GM21381 (cell line): ENCODE data around the gene COBL.

Experiments used
- ATAC-seq: cut with Tn5 transposase; IDR thresholded peaks from one replicate; pipeline ENCODE4 v1.9.1; 2021; ENCODE audit warnings: mild to moderate bottlenecking, moderate library complexity; ENCODE audit not compliant: unreplicated experiment

Gene COBL

DNA sequence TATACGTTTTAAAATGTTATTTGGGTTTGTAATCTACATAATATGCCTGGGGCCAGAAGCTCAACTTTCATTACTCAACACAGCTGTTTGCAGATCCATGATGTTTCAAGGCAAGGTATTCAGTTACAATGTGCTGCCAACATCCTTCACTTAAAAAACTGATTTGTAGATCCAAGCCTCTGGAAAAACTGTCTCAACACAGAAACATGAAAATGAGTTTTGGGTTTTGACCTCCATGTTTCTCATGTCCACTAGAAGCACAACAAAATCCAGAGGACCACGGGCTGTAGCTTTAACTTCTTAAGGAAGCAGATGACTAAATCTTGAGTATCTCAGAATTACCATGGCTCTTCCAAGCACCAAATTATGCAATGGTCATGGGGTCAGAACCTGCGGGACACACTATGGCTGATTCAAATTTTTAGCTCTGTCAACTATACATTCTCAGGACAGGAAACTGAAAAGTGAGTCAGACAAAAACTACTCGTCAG lies 286.9 kb downstream of the COBL start:
- no peak for ATAC-seq

- ATAC-seq = no peak
Observed at GRCh38 chr7:51029131-51029530, 287.5 kb downstream of the COBL start.

- ATAC-seq = no peak
Observed at GRCh38 chr7:51027935-51028830, 288.4 kb downstream of the COBL start.

- ATAC-seq = no peak
Observed at GRCh38 chr7:51027106-51027934, 289.3 kb downstream of the COBL start.

DNA sequence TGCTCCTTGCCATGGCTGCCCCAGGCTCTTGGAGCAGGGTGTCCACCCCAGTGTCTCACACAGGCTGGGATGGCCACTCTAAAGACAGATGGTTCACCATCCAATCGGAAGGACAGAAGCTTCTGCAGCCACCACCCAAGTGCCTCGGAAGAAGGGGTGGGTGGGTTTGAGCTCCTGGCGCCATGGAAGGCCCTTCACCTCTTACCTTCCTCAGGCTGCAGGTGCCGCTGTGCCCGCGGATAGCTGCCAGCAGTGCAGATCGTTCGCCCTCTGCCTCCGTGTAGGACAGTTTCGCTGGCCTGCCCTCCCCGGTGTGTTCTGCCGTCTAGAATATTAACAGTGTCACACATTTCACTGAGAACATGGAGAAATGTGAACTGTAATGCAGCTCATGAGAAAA lies 290.3 kb downstream of the COBL start:
- no peak for ATAC-seq

GRCh38 chr7:51025668-51026067 lies 290.9 kb downstream of the COBL start:
- ATAC-seq = no peak

DNA sequence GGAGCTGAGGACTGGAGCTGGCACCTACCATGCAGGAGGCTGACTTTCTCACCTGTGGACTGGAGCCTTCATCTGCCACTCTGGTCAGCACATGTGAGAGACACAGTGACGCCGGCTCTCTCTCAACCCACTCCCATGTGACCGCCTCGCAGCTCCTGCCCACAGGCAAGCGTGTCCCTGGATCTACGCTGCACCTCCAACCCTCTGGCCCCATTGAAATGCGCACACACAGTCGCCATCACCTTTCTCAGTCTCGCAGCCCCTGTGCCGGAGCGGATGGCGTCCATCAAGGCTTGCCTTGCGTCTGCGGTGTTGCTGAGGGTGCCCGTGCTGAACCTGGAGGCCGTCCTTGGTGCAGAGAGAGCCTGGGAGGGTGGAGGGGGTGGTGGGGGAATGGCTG lies 291.7 kb downstream of the COBL start:
- no peak for ATAC-seq

DNA sequence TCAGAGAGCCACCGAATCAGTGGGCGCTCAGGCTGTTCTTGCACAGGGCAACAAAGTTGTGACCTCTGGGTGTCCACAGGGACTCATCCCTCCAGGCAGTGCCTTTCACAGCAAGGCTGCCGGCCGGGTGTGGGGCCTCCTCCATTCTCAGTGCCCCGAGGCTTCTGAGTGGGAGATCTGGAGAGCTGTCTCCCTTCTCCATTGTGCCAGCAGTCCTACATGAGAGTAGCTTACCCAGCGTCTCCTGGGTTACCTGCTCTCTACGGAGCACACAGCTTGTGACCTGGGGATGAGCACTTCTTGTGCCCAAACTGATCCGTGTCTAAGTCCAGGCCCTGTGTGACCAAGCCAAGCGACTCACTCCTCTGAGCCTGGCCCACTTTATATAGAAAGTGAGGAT lies 293.1 kb downstream of the COBL start:
- no peak for ATAC-seq

DNA sequence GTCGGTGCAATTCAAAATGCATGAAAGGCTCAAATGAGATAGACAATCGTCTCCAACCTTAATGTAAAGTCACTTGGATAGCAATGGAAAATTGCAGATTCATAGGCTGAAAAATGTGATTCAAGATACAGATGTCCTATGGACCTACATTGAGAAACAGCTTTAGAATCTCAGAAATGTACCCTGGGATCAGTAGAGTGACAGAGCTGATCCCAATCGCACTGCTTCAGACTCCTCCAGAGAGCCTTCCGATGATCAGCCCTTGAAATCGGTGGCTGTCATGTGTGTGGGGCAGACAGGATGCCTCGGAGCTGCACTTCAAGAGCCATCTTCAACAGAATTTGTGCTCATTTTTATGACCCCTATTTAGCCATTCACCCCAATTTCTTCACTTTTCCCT lies 293.8 kb downstream of the COBL start:
- no peak for ATAC-seq

- no peak for ATAC-seq
Observed at GRCh38 chr7:51021906-51022570, 294.6 kb downstream of the COBL start.

- no peak for ATAC-seq
Observed at GRCh38 chr7:51020944-51021343, 295.7 kb downstream of the COBL start.

DNA sequence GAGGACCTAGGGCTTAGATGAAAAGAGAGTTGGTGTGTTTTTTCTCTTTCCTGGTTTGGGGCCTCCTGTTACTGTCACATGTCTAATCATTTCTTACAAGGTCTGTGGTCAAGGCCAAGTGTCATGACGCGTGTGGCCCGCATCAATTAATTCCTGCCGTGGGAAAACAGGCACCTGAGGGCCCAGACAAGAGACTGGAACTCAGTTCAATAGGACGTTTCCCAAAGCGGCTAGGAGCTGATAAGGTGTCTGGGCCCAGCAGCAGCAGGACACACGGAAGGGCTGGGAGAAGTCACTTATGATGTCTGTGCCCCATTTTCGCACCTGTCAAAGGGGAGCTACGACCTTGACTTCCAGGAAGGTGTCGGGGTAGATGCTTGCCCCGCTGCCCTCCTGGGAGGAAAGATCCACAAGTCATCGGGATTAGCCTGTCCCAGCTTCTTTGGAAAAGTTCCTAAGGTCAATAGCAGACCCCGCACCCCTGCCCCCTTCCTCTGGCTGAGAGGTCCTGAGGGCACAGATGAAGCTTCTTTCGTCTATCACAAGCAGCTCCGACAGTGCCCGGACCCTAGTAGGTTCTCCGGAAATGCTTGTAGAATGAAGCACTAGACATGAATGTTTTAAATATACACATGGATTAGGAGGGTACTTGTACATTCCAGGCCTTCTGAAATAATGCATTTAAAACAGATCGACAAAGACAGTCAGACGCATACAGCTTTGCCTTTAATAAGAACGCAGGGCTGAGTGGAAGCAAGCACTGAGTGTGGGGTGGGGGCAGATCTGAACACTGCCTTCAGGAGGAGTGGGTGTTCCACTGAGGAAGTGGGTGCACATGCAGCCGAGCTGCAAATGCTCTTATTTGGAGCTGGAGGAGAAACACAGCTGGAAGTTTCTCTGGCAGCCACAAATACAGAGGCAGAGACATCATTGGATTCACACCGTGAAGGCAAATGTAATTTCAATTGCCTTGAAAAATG lies 296.4 kb downstream of the COBL start:
- no peak for ATAC-seq

DNA sequence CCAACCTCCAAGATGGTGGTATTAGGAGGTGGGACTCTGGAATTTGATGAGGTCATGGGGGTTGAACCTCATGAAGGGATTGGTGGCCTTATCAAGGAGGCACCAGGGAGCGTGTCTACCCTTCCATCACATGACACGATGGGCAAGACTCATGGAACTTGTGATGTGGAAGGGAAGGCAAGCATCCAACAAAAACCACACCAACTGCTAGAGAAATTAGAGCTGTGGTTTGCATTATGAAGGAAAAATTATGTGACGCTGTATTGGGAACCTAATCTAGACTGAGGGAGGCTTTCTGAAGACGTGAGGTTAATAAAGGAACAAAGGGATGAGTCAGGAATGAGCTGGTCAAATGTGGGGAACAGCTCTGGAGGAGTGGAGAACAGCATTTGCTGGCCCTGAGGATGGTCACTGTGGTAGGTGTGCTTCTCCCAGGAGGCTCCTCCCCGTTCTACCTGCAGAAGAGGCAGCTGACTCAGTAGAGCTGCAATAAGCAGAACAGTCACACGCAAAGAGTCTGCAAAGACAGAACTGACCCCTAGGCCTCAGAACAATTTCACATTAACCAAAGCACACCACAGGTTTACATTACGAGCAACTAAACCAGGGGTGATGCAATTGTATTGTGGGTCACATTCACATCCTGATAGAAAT lies 297.3 kb downstream of the COBL start:
- no peak for ATAC-seq

GRCh38 chr7:51017576-51018535 lies 298.8 kb downstream of the COBL start:
- no peak for ATAC-seq

DNA sequence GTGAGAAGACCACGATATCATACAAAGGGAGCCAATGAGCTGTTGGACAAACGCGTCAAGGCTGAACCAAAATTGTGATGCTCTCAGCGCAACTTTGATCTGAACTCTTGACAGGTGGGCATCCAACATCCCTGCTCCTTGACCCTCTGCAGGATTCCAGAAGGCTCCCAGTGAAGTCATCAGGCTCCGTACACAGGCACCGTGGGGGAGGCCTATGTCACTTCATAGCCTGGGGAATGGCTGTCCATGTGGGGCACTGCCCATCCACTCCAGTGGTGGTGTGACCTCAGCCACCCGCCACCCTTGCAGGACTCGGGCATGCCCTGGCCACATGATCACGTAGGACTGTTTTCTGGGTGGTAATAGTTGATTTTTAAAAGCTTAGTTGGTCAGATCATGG lies 300.1 kb downstream of the COBL start:
- no peak for ATAC-seq

DNA sequence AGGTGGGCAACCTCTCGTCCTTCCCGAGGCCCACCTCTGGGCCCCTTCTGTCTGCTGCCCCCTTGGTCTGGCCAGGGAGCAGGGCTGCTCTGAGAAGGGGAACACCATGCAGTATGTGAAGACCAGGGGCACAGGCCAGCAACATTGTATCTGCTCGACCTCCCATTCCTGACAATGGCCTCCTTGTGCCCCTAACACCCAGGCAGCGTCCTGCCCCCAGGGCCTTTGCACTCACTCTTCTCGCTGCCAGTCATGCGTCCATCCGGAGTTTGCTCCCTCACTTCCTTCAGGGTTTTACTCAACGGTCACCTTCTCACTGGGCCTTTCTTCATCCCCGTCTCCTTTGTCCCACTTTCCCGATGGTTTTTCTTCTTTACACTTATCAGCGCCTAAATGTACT lies 301.0 kb downstream of the COBL start:
- no peak for ATAC-seq

GRCh38 chr7:51014811-51015210 lies 301.8 kb downstream of the COBL start:
- ATAC-seq = no peak

DNA sequence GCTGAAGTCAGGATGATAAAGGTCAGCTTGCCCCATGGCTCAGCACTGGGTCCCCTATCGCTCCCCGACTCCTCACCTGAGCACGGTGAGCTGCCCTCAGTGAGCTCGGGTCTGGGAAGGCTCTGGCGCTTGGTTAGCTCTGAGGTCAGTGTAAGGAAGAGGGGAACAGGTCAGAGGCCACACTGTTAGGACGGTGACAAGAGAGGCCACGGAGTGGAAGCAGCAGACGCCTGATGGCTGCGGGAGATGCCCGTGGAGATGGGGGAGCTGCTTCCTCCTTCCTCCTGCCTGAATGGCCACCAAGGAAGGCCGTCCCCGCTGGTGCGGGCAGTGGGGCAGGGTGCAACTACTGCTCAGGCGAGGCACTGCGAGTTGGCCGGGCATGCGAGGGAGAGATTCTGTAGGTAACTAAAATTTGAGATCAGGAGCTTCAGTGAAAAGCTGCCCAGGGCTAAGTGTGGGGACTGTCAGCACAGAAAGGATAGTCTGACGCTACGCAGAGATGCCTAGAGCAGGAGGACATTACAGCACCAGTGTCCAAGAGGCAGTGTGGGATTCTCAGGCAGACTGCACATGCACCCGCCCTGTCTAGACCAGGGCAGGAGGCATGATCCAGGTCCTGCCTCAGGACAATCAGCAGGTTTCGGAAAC lies 302.6 kb downstream of the COBL start:
- no peak for ATAC-seq
